GM12891 (cell line): ENCODE results near the gene CPNE8.

ENCODE experiments used
- DNase-seq: peaks from one replicate; pipeline ENCODE4 v3.0.0; 2011; ENCODE audit warnings: low spot score; ENCODE audit not compliant: insufficient read length
- FAIRE-seq: peaks from 2 replicates; lab custom pipeline; 2011; peaks lifted over from hg19 to GRCh38; lab: Jason Lieb, UNC
- PAX5 ChIP-seq: IDR thresholded peaks from 2 replicates; pipeline ENCODE4 v1.6.1; 2011; ENCODE audit warnings: low read length, moderate library complexity, mild to moderate bottlenecking; ENCODE audit not compliant: insufficient read depth, severe bottlenecking
- POLR2A ChIP-seq: IDR thresholded peaks from 2 replicates; pipeline ENCODE4 v1.6.1; 2011; ENCODE audit warnings: low read depth, low read length, control low read depth
- POLR2AphosphoS5 ChIP-seq: IDR thresholded peaks from 2 replicates; pipeline ENCODE4 v1.6.1; 2011; ENCODE audit warnings: low read depth, low read length, control low read depth
- POU2F2 ChIP-seq: IDR thresholded peaks from 2 replicates; pipeline ENCODE4 v1.6.1; 2011; ENCODE audit warnings: low read depth, mild to moderate bottlenecking, control low read depth, low read length, moderate library complexity
- SPI1 ChIP-seq: IDR thresholded peaks from 2 replicates; pipeline ENCODE4 v1.6.1; 2011; ENCODE audit warnings: low read depth, low read length, control low read depth
- TAF1 ChIP-seq: IDR thresholded peaks from 2 replicates; pipeline ENCODE4 v1.6.1; 2011; ENCODE audit warnings: low read depth, low read length, control low read depth

CPNE8 gene

GRCh38 chr12:38633511-38633910 lies 271.9 kb downstream of the CPNE8 start:
- FAIRE-seq, result no peak
- TF ChIP-seq PAX5 (no peak), POLR2AphosphoS5 (no peak), POU2F2 (no peak), POLR2A (no peak), TAF1 (no peak), SPI1 (no peak)
- no peak for DNase-seq

- DNase-seq (no peak), FAIRE-seq (no peak)
- TF ChIP-seq POU2F2, result no peak
- TF ChIP-seq PAX5, result no peak
- no peak for TF ChIP-seq POLR2A
Observed at GRCh38 chr12:38629064-38629463, 276.3 kb downstream of the CPNE8 start.

- TF ChIP-seq TAF1, result no peak
- TF ChIP-seq POLR2AphosphoS5, result no peak
- TF ChIP-seq POU2F2, result no peak
- TF ChIP-seq PAX5, result no peak
- no peak for TF ChIP-seq POLR2A
- DNase-seq, result no peak
- no peak for FAIRE-seq
Observed at GRCh38 chr12:38628288-38628687, 277.1 kb downstream of the CPNE8 start.

GRCh38 chr12:38625306-38625705 lies 280.1 kb downstream of the CPNE8 start:
- TF ChIP-seq TAF1 (no peak), POLR2A (no peak), SPI1 (no peak), POU2F2 (no peak), POLR2AphosphoS5 (no peak), PAX5 (no peak)
- no peak for FAIRE-seq
- no peak for DNase-seq

GRCh38 chr12:38614171-38614570 lies 291.2 kb downstream of the CPNE8 start:
- DNase-seq (no peak), FAIRE-seq (no peak)
- TF ChIP-seq POLR2AphosphoS5, result no peak

- DNase-seq (no peak), FAIRE-seq (no peak)
Observed at GRCh38 chr12:38610808-38611350, 294.5 kb downstream of the CPNE8 start.

GRCh38 chr12:38607295-38607694 lies 298.1 kb downstream of the CPNE8 start:
- no peak for DNase-seq
- no peak for FAIRE-seq
- no peak for TF ChIP-seq POU2F2
- no peak for TF ChIP-seq TAF1
- TF ChIP-seq PAX5, result no peak
- no peak for TF ChIP-seq POLR2A
- no peak for TF ChIP-seq SPI1
- no peak for TF ChIP-seq POLR2AphosphoS5

More at GRCh38 chr12:38610808-38611350, 294.5 kb downstream of the CPNE8 start:
- no peak for TF ChIP-seq PAX5
- no peak for TF ChIP-seq TAF1
- no peak for TF ChIP-seq SPI1
- no peak for TF ChIP-seq POLR2AphosphoS5
- no peak for TF ChIP-seq POU2F2
- TF ChIP-seq POLR2A, result no peak
